ENCODE results near the gene OR4D5.

DNA sequence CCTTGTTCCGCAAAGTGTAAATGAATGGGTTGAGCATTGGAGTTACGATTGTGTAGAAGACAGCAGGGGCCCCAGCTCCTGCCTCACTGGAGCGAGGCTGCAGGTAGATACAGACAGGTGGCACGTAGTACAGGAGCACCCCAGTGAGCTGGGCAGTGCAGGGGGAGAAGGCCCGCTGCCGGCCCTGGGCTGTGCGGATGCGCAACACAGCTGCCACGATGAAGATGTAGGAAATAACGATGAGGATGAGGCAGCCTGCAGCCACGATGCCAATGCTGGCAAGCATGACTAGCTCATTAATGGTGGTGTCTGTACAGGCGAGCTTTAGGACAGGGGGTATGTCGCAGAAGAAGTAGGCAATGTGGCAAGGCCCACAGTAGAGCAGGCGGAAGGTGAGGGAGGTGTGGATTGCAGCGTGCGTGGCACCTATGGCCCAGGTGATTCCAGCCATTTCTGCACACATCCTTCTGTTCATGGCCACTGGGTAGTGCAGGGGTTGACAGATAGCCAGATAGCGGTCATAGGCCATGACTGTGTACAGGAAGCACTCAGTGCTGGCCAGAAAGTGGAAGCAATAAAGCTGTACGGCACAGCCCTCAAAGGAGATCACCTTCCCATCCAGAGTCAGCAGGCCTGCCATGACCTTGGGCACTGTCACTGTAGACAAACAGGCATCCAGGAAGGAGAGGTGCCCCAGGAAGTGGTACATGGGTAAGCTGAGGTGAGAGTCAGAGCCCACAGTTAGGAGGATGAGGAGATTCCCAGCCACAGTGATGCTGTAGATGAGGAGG is 37.5 kb downstream of the OR4D5 start:
- TF ChIP-seq GATA3 (IDR thresholded peaks at IDR 0.05; ENCODE audit: low read depth, low read length) (no peak), GATA2 (IDR thresholded peaks at IDR 0.05; ENCODE audit: low read depth, low read length) (no peak)
